Measurements from ENCODE around the gene SUN1.
"Not testable (repeated sequence)": the region's sequence is repeated elsewhere in the genome, so short reads cannot be mapped to it uniquely, and the experiment has no call there.

The SUN1 gene, protein sequence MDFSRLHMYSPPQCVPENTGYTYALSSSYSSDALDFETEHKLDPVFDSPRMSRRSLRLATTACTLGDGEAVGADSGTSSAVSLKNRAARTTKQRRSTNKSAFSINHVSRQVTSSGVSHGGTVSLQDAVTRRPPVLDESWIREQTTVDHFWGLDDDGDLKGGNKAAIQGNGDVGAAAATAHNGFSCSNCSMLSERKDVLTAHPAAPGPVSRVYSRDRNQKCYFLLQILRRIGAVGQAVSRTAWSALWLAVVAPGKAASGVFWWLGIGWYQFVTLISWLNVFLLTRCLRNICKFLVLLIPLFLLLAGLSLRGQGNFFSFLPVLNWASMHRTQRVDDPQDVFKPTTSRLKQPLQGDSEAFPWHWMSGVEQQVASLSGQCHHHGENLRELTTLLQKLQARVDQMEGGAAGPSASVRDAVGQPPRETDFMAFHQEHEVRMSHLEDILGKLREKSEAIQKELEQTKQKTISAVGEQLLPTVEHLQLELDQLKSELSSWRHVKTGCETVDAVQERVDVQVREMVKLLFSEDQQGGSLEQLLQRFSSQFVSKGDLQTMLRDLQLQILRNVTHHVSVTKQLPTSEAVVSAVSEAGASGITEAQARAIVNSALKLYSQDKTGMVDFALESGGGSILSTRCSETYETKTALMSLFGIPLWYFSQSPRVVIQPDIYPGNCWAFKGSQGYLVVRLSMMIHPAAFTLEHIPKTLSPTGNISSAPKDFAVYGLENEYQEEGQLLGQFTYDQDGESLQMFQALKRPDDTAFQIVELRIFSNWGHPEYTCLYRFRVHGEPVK

DNA sequence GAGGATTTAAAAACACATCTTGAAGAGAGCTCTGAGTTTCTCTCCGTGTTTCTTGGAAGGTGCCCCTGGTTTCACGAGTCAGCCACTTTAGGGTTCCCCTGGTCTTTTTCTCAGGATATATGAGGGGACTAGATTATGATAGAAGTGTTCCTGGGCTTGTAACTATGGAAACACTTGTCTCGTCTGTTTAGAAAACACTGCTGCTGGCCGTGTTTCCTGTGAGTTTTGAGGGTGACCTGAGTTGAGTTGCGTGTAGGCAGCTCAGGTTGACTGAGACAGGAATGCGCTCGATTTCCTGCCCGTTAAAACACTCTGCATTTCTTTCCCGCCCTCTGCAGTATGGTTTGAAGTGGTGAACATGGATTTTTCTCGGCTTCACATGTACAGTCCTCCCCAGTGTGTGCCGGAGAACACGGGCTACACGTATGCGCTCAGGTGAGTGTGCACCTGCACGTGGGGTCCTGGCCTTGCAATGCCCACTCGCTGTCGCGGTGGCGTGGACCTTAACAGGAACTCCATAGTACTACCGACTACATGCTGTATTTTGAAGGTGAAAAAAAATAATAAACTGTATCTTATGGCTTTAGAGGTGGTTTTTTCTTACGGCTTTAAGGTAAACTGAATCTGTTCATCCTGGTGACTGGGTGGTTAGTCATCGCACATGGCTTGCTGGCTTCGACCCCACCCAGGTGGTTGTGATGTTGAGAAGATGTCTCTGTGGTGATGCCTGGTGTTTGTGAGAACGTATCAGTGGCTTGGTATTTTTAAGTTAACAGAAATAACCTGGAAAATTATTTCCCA is at the start of gene SUN1:
Gene SUN1 (plus strand): TSS at position 310 of the 801 bp plus-strand sequence. CDS start 49 bp downstream, at position 359.
- DNase-seq: no peak

DNA sequence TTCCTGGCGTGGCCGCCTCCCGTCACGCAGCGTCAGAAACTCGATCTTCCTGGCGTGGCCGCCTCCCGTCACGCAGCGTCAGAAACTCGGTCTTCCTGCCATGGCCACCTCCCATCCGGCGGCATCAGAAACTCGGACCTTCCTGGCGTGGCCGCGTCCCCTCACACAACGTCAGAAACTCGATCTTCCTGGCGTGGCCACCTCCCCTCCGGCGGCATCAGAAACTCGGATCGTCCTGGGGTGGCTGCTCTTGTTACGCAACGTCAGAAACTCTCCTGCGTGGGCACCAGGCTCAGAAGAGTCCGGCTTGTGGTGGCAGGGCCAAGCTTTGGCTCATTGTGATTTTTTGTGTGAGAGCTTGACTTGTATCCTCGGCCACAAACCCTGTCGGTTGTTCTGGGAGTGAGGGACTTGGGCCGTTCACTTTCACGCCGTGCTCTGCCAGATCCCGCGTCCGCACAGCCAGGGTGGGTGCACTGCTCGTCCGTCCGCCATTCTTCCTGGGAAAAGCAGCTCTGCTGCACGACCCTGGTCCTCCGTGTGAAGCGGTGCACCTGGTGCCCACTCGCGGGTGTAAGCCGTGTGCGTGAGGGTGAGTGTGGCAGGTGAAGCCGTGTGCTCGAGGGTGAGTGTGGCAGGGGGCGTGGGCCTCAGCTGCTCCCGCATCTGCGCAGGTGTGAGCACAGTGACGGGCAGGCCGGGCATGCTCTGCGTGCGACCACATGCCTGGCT is 49.4 kb upstream of the SUN1 start:
- no peak for DNase-seq

DNA sequence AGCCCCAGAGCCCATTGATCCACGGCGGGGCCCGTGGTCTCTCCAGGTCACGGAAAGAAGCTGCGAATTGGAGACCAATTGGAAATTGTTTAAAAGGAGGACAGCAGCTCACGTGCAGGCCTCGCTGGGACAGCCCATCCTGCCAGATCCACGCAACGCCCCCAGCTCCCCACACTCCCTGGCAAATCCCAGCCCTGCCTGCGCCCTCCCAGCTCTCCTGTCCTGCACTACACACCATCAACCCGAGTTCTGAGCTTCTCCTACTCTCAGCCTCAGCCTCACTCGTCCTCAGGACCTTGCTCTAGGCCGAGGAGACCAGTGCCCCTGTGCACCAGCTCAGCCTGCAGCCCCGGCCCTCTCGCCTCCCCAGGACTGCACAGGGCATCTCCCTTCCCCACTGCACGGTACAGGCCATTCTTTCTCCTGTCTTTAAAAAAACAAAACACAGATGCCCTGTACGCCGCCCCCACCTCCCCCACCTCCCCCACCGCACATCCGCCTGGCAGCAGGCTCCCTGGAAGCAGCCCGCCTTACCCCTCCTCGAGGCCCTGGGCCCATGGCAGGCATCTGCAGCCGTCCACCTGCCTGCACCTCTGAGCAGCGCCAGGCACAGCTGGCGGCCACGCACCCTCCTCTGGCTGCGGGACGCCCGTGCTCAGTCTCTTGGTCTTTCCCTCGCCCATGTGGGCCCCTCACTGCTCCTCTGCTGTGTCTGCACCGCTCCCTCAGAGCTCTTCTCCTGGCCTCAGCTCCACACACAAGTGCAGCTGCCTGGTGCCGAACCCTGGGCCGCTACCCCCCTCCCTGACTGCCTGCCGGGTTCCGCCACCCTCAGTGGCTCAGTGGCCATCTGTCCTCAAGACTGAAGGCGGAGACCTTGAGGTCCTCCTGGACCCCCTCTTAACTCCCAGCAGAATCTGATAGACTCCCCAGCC is 48.5 kb upstream of the SUN1 start:
- DNase-seq: no peak

DNA sequence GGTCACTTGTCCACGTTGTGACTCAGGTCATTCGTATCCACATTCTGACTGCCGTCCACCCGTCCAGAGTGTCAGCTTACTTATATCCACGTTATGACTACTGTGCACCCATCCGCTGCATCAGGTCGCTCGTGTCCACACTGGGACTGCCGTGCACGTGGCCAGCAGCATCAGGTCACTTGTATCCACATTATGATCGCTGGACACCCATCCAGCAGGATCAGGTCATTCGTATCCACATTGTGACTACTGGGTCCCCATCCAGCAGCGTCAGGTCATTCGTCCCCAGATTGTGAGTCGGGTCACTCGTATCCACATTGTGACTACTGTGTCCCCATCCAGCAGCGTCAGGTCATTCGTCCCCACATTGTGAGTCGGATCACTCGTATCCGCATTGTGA is 47.3 kb upstream of the SUN1 start:
- DNase-seq: no peak

DNA sequence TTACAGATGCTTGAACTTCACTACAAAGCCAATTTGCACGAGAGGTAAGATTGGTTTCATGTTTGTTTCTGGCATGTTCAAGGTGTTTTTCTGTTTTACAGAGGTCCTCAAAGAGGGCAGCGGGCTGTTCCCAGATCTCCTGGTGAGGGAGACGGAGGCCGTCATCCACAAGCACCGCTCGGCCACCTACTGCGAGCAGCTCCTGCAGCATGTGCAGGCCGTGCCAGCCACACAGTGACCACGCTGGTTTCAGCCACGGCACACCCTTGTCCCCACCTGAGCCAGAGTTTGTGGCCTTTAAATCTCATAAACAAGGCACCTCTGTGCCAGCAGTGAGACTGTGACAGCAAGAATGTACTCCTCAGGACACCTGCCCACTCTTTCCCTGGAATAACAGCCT is 46.9 kb upstream of the SUN1 start:
- no peak for DNase-seq

DNA sequence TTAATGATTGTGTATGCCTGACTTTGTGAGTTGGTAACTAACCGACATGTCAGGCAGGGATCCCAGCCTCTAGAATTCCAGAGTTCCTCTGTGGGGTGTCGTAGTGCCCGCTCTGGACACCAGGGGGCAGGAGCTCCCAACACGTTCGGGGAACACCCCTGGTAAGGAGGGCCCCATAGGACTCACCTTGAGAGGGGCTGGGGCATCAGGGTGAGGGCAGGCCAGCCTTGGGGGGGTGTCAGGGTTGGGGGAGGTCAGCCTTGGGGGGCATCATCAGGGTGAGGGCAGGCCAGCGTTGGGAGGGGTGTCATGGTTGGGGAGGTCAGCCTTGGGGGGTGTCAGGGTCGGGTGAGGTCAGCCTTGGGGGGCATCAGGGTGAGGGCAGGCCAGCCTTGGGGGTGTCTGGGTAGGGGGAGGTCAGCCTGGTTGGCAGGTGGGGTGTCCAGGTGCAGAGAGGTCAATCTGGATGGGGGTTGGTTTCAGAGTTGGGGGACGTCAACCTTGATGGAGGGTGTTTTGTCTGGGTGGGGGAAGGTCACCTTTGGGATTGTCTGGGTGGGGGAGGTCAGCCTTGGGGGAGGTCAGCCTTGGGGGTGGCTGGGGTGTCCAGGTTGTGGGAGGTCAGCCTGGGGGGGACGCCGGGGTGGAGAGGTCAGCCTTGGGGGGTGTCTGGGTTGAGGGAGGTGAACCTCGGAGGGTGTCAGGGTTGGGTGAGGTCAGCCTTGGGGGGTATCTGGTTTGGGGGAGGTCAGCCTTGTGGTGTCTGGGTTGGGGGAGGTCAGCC is 45.6 kb upstream of the SUN1 start:
- DNase-seq: peak; percentile 19 to 73

DNA sequence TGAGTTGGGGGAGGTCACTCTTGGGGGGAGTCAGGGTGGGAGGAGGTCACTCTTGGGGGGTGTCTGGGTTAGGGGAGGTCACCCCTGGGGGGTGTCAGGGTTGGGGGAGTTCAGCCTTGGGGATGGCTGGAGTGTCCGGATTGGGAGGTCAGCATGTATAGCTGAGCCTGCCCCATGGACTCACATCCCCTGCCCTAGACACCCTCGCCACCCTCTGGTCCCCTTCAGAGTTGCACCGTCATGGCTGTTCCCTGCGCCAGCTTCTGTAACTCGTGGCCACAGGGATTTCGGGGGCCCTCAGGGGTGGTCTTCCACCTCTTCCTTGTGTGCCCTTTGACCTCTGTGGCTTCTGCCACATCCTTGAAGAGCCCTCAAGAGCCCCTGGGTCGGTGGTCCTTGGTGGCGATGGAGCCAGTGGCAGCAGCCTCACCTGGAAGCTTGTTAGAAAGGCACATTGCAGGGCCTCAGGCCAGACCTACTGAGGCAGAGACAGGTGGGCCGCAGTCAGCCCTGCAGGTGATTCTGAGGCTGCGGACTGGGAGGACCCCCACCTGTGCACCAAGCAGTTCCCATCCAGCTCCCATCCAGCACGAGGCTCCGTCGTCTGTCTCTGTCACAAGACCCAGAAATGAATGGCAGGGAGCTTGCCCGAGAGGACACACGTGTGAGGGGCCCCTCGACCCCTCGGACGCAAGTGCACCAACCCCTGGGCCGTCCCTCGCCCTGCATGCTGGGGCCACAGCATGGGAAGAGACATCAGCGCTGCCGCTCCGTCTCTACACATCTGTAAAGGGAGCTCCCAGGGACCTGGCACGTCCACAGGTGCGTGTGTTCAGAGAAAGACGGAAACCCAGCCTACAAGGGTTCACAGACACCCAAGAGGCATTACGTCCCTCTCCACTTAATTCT is 44.7 kb upstream of the SUN1 start:
- no peak for DNase-seq

DNA sequence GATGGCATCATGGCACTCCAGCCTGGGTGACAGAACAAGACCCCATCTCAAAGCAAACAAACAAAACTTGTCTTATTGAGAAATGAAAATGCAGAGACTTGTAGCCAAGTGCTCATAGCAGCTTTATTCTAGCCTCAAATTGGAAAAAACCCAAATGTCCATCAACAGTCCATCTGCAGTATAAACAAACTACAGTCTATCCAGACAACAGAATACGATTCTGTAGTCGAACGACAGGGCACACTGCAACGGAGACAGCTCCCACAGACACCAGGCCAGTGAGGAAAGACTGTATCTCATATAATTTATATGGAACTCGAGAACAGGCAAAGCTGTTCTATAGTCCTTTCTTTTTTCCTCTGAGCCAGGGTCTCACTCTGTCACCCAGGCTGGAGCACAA is 40.8 kb upstream of the SUN1 start:
- no peak for DNase-seq

DNA sequence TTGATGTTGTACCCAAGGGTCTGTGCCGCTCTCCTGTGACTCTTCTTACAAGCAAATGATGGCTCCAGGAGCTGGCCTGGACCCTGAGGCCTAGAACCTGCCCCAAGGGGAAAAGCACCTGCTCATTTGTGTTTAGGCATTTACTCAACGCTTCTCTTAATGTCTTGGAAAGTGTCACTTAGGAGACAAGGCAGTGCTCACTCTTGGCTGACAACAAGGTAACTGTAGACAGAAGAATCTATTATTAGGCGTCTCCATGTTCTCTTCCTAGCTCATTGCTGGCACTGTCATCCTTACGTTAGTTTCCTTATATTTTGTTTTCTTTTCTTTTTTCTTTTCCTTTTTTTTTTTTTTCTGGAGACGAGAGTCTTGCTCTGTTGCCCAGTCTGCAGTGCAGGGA is 38.1 kb upstream of the SUN1 start:
- no peak for DNase-seq

DNA sequence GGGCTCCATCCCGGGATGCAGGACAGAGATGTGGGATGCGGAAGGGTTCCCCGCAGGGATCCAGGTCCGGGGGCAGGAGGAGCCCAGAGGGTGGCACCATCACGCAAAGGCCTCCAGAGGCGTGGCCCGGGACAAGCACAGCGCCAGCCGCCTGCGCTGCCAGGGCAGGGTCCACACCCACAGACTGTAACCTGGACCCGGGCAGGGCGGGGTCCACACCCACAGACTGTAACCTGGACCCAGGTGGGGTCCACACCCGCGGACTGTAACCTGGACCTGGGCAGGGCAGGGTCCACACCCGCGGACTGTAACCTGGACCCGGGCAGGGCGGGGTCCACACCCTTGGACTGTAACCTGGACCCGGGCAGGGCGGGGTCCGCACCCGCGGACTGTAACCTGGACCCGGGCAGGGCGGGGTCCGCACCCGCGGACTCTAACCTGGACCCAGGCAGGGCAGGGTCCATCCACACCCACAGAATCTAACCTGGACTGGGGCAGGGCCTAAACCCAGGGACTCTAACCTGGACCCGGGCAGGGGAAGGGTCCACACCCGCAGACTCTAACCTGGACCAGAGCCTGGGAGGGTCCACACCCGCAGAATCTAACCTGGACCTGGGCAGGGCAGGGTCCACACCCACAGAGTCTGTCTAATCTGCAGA is 37.5 kb upstream of the SUN1 start:
- DNase-seq: no peak

DNA sequence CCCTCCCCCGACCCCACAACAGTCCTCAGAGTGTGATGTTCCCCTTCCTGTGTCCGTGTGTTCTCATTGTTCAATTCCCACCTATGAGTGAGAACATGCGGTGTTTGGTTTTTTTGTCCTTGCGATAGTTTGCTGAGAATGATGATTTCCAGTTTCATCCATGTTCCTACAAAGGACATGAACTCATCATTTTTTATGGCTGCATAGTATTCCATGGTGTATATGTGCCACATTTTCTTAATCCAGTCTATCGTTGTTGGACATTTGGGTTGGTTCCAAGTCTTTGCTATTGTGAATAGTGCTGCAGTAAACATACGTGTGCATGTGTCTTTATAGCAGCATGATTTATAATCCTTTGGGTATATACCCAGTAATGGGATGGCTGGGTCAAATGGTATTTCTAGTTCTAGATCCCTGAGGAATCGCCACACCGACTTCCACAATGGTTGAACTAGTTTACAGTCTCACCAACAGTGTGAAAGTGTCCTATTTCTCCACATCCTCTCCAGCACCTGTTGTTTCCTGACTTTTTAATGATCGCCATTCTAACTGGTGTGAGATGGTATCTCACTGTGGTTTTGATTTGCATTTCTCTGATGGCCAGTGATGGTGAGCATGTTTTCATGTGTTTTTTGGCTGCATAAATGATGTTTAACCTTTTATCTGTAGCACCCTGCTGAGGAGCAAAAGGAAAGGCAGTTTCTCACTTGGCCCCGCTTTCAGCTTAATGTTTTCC is 35.7 kb upstream of the SUN1 start:
- DNase-seq: not testable (repeated sequence)

DNA sequence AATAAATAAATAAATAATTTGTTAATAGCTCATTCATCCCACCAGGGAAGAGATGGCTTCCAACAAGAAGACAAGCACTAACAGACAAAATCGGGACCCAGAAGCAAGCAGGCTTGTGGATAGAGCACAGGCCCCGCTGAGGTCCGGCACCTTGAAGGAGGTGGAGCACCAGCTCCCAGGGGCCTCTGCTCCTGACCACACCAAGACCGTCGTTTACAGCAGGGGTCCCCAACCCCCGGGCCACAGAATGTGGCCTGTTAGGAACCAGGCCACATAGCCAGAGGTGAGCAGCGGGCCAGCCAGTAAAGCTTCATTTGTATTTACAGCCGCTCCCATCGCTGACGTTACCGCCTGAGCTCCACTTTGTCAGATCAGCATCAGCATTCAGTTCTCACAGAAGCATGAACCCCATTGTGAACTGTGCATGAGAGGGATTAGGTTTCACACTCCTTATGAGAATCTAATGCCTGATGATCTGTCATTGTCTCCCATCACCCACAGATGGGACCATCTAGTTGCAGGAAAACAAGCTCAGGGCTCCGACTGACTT is 33.3 kb upstream of the SUN1 start:
- no peak for DNase-seq

DNA sequence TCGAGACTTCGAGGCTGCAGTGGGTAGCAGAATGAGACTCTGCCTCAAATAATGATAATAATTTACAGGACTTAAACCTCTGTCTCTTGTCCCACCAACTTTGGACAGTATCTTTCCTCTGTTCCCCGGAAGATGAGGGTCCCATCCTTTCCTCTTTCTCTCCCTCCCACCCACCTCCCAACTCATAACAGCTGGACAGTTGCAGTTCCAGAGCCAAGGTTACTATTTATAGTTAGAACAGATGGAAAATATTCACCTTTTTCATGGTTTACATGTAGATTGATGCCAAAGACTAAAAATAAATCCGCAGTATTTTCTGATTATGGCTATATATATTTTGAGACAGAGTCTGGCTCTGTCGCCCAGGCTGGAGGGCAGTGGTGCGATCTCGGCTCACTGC is 31.6 kb upstream of the SUN1 start:
- DNase-seq: no peak

DNA sequence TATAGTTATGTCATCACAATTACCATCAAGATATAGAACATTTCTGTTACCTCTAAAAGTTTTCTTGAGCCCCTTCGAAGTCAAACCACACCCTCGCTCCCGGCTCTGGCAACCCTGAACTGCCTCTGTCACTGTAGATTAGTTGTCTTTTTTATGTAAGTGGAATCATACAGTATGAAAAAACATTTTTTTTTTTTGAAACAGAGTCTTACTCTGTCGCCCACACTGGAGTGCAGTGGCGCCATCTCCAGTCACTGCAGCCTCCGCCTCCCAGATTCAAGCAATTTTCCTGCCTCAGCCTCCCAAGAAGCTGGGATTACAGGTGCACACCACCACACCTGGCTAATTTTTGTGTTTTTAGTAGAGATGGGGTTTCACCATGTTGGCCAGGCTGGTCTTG is 30.9 kb upstream of the SUN1 start:
- not testable (repeated sequence) for DNase-seq

DNA sequence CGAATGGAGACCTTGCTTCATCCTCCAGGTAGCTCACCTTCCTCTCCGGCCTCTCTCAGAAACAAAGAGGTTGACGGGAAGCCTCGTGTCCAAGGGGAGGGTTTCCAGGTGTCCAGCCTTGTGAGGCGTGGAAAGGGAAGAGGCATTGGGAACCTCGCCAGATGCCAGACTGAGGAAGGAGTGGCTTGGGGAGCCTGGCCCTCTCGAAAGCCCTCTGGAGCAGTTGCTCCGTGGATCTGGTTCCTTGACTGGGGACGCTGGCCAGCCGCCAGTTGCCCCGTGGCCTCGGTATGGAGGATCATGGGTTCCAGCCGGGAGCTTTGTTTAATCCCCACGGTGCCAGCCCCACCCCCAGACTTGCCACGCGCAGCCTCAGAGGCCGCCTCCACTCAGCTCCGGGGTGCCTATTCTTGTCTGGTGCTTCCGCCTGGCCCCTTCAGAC is 30.3 kb upstream of the SUN1 start:
- peak in 1 of 2 experiments; percentile 38 for DNase-seq

DNA sequence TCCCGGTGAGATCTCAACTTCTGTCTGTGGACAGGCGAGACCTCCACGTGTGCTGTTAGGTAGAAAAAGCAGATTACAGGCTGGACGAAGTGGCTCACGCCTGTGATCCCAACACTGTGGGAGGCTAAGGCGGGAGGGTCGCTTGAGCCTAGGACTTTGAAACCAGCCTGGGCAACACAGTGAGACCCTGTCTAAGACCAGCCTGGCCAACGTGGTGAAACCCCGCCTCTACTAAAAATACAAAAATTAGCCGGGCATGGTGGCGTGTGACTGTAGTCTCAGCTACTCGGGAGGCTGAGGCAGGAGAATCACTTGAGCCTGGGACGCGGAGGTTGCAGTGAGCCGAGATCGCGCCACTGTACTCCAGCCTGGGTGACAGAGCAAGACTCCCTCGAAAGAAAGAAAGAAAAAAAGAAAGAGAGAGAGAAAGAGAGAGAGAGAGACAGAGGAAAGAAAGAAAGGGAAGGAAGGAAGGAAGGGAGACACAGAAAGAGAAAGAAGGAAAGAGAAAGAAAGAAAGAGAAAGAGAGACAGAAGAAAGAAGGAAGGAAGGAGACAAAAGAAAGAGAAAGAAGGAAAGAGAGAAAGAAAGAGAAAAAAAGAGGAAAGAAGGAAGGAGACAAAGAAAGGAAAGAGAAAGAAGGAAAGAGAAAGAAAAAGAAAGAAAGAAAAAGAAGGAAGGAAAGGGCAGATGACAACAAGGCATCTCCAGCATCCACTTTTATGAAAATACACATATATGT is 29.6 kb upstream of the SUN1 start:
- no peak for DNase-seq

DNA sequence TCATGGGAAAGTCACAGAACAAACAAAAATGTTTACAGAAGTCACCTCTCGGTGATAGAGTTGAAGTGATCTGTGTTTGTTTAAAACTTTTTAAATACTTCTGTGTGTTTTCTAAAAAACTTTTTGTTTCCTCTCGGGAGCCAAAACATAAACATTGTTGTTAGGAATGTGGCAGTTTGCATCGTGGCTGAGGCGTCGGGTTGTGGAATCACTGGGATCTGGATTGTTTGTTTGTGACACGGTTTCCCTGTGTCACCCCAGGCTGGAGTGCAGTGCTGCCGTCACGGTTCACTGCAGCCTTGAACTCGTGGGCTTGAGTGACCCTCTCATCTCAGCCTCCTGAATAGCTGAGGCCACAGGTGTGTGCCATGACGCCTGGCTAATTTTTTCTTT is 29.0 kb upstream of the SUN1 start:
- DNase-seq: no peak

Measured in NCI-H446 (cell line).